ENCODE measurements around the gene MIB1. TPM values are rescaled to one million over a fixed set of nuclear protein-coding genes. Genes with fewer than 3 reads are reported as not detected.

The MIB1 gene
- total and polyA plus RNA-seq, 9 of the 15 experiments (the other 6 are each of a cell fraction or from before 2014, with no cell fraction given): 7.2 to 43.8 (median 23.2) TPM

DNA sequence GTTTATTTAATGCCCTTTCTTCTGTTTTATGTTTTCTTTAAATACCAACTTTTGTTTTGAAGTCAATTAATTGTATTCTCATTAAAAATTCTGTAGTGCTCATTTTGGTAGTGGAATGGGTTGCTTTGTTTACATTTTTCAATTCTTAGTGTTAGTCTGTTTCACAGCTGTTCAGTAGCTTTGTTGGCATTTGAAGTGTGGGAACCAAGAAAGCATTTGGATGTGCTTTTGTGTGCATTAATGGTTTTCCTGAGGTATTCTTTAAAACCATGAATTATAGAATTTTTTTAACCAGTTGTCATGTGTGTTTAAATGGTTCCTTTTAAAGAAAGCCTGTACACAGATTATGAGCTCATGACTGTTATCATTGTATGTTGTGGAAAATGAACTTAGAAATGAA lies 19.7 kb downstream of the MIB1 start:
- intact Hi-C loops (cut with micrococcal nuclease) (no loop called here), in situ Hi-C loops (cut with MboI) (no loop called here)
- H3K9ac ChIP-seq (ENCODE audit: insufficient read depth in 1 of 2, low read depth in 2 of 2, low read length in 2 of 2): no peak overlapping the region
- peaks cover 88% of the 10 kb centered on the region for H3K79me2 ChIP-seq (ENCODE audit: control insufficient read depth, insufficient read depth, low read length)
- BruUV-seq (replicated peaks): no TSS peak
- no peak overlapping the region for H3K27ac ChIP-seq (ENCODE audit: extremely low read depth, low read depth, low read length)
- H3K9me3 ChIP-seq (replicated peaks; ENCODE audit: control insufficient read depth, insufficient read depth, low read depth, low read length): no peaks in the 10 kb centered on the region
- no peak overlapping the region for H3K4me2 ChIP-seq (ENCODE audit: insufficient read depth, low read length)
- H3K4me3 ChIP-seq: no peak overlapping the region
- no peak overlapping the region for H2AFZ ChIP-seq (ENCODE audit: low read depth, low read length)
- DNase-seq (ENCODE audit: extremely low read depth in 1 of 4, low spot score in 3 of 4) (no peak), ATAC-seq (no peak), FAIRE-seq (no peak)
- peaks cover 2% of the 10 kb centered on the region; the same call in 1 of the 3 replicates for H3K36me3 ChIP-seq (ENCODE audit: control insufficient read depth, insufficient read depth, low read length)
- POLR2A ChIA-PET: interaction anchor here (0.5 to 1.5 kb wide), 4 partner anchors 9 to 661 kb away, joined by 3 to 7 read pairs (median 3); no protein-coding TSS in a partner anchor
- 0 out of 2 replicates have a peak, but pooled peaks cover 3% of the 10 kb centered on the region for H4K20me1 ChIP-seq (replicated peaks; ENCODE audit: control insufficient read depth, insufficient read depth, low read length)
- peaks cover 2 to 14% of the 10 kb centered on the region in 2 experiments for H3K4me1 ChIP-seq (replicated peaks in 1 of 2; ENCODE audit: control insufficient read depth in 2 of 2, insufficient read depth in 2 of 2, low read length in 2 of 2)
- H3K27me3 ChIP-seq (ENCODE audit: control insufficient read depth in 2 of 2, insufficient read depth in 2 of 2, low read length in 2 of 2): no peaks in the 10 kb centered on the region
- CTCF ChIA-PET (ENCODE audit: low intra/inter-chr PET ratio): no interaction called here
- H3K9me1 ChIP-seq (ENCODE audit: control insufficient read depth, insufficient read depth, low read length): no peaks in the 10 kb centered on the region
- TF ChIP-seq DACH1 (IDR thresholded peaks at IDR 0.05; ENCODE audit: partially characterized antibody) (peak; percentile 21), ZNF316 (IDR thresholded peaks at IDR 0.05) (no peak)

DNA sequence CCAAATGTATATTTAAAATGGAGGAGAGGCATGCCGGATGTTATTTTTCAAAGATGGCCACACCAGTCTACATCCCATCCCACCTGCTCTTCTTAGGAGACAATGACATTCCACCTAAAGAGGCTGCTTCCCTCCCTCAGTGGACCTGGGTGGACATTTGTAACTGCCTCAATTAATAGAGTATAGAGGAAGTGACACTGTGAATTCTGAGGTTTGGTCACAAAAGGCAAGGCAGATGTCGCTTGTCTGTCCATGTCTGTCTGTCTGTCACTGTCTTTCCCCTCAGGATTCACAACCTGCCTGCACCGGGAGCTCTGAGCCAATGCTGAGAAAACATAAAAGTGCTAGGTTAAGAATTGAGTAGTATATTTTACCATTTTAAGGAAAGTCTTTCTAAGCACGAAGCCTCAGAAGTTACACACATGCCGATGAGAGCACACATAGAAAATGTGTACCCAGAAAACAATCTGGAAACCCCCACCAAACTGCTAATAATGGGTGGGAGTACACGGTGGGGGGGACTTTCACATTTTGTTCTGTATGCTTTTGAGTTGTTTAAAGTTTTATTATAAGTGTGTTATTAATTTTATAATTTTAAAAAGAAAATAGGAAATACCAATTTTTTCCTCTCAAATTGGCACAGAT lies 21.0 kb downstream of the MIB1 start:
- BruUV-seq (replicated peaks): no TSS peak
- Histone ChIP-seq H3K4me3 (no peak overlapping the region), H4K20me1 (replicated peaks; ENCODE audit: control insufficient read depth, insufficient read depth, low read length) (0 out of 2 replicates have a peak, but pooled peaks cover 3% of the 10 kb centered on the region), H3K9me1 (ENCODE audit: control insufficient read depth, insufficient read depth, low read length) (no peaks in the 10 kb centered on the region), H3K4me1 (replicated peaks in 1 of 2; ENCODE audit: control insufficient read depth in 2 of 2, insufficient read depth in 2 of 2, low read length in 2 of 2) (peaks cover 0 to 4% of the 10 kb centered on the region in 2 experiments; a peak in 2 of 5 replicates), H3K9me3 (replicated peaks; ENCODE audit: control insufficient read depth, insufficient read depth, low read depth, low read length) (no peaks in the 10 kb centered on the region), H3K36me3 (ENCODE audit: control insufficient read depth, insufficient read depth, low read length) (peaks cover 14% of the 10 kb centered on the region), H2AFZ (ENCODE audit: low read depth, low read length) (no peak overlapping the region), H3K27me3 (ENCODE audit: control insufficient read depth in 2 of 2, insufficient read depth in 2 of 2, low read length in 2 of 2) (no peaks in the 10 kb centered on the region), H3K27ac (ENCODE audit: extremely low read depth, low read depth, low read length) (no peak overlapping the region), H3K79me2 (ENCODE audit: control insufficient read depth, insufficient read depth, low read length) (peaks cover 81% of the 10 kb centered on the region), H3K9ac (ENCODE audit: insufficient read depth in 1 of 2, low read depth in 2 of 2, low read length in 2 of 2) (peak overlapping the region in 1 of 2 experiments; percentile 0; a peak in 1 of 4 replicates), H3K4me2 (ENCODE audit: insufficient read depth, low read length) (no peak overlapping the region)
- FAIRE-seq: no peak
- in situ Hi-C loops (cut with MboI): no loop called here
- TF ChIP-seq, protein P1, sequence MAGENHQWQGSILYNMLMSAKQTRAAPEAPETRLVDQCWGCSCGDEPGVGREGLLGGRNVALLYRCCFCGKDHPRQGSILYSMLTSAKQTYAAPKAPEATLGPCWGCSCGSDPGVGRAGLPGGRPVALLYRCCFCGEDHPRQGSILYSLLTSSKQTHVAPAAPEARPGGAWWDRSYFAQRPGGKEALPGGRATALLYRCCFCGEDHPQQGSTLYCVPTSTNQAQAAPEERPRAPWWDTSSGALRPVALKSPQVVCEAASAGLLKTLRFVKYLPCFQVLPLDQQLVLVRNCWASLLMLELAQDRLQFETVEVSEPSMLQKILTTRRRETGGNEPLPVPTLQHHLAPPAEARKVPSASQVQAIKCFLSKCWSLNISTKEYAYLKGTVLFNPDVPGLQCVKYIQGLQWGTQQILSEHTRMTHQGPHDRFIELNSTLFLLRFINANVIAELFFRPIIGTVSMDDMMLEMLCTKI (IDR thresholded peaks at IDR 0.05; ENCODE audit: partially characterized antibody): no peak
- no peak for TF ChIP-seq ZNF212 (CRISPR knock-in tag; IDR thresholded peaks at IDR 0.05)
- TF ChIP-seq FOXA1 (IDR thresholded peaks at IDR 0.05; ENCODE audit: borderline replicate concordance): no peak
- TF ChIP-seq POLR3A (IDR thresholded peaks at IDR 0.05; ENCODE audit: borderline replicate concordance, extremely low read depth, insufficient read depth, insufficient read length): no peak
- no peak for TF ChIP-seq SP1 (CRISPR knock-in tag; IDR thresholded peaks at IDR 0.05)
- ATAC-seq: peak; percentile 40; the same call in 2 of the 3 replicates
- no peak for DNase-seq (ENCODE audit: extremely low read depth in 1 of 4, low spot score in 3 of 4)
- ChIA-PET CTCF (ENCODE audit: low intra/inter-chr PET ratio) (no interaction called here), POLR2A (no interaction called here)
- intact Hi-C loops (cut with micrococcal nuclease): no loop called here
- WGBS (ENCODE audit: insufficient coverage, low coverage, missing lambda C conversion rate): 72% methylated on average over 6 of the region's 6 CpGs
